K562 (cell line): ENCODE measurements around the gene CASKIN1. TPM values are rescaled to one million over a fixed set of nuclear protein-coding genes. Genes with fewer than 3 reads are reported as not detected.

Experiments used
- HNRNPUL1 ChIP-seq: fragments of 200-400 bp; formaldehyde crosslinking; IDR thresholded peaks from 2 replicates; pipeline ENCODE4 v1.6.1; 2017; ENCODE audit warnings: low read length
- PHB ChIP-seq: fragments of 250-450 bp; sonication (Bioruptor Pico); IDR thresholded peaks from 2 replicates; pipeline ENCODE4 v1.5.0; 2021
- POLR2B ChIP-seq: fragments of 450-650 bp; IDR thresholded peaks from 2 replicates; pipeline ENCODE4 v1.6.1; 2018; ENCODE audit warnings: low read depth; ENCODE audit not compliant: partially characterized antibody
- RERE ChIP-seq: sonication (generic); formaldehyde crosslinking; IDR thresholded peaks from 2 replicates; pipeline ENCODE4 v1.8.0; 2023; ENCODE audit warnings: missing genetic modification reagents, mild to moderate bottlenecking, borderline replicate concordance
- SRSF9 ChIP-seq: fragments of 200-400 bp; formaldehyde crosslinking; IDR thresholded peaks from 2 replicates; pipeline ENCODE4 v1.6.1; 2017; ENCODE audit warnings: low read depth, low read length, borderline replicate concordance
- TEAD4 ChIP-seq, 2 experiments: sonication (generic) in 1 of 2; formaldehyde crosslinking in 1 of 2; IDR thresholded peaks; 2 replicates each; pipeline versions ENCODE4 v1.6.1 to v1.8.0; 2012 to 2022; ENCODE audit warnings: borderline replicate concordance in 1 of 2, inconsistent platforms in 1 of 2, low read length in 1 of 2, mild to moderate bottlenecking in 1 of 2, missing genetic modification reagents in 1 of 2
- TFAP4 ChIP-seq: sonication (generic); formaldehyde crosslinking; IDR thresholded peaks from 2 replicates; pipeline ENCODE4 v1.8.0; 2022; ENCODE audit warnings: missing genetic modification reagents, mild to moderate bottlenecking, moderate library complexity, borderline replicate concordance
- ZNF253 ChIP-seq: fragments of 250-450 bp; sonication (Bioruptor Pico); conservative IDR thresholded peaks from 2 replicates; pipeline ENCODE4 v1.6.1; 2021; ENCODE audit warnings: mild to moderate bottlenecking
- ZNF3 ChIP-seq: fragments of 250-450 bp; sonication (Bioruptor Pico); IDR thresholded peaks from 2 replicates; pipeline ENCODE4 v1.5.0; 2021; ENCODE audit warnings: mild to moderate bottlenecking, moderate library complexity
- ZNF407 ChIP-seq: fragments of 450-650 bp; IDR thresholded peaks from 2 replicates; pipeline ENCODE4 v1.6.1; 2016; ENCODE audit warnings: low read depth
- ZNF766 ChIP-seq: fragments of 200-800 bp; sonication (Bioruptor generic); conservative IDR thresholded peaks from 2 replicates; pipeline ENCODE4 v1.6.1; 2016; ENCODE audit warnings: missing genetic modification characterization, missing compliant biosample characterization
- ZNF778 ChIP-seq: fragments of 450-650 bp; formaldehyde crosslinking; IDR thresholded peaks from 2 replicates; pipeline ENCODE4 v1.4.0; 2020; ENCODE audit warnings: mild to moderate bottlenecking, moderate library complexity
- polyA plus RNA-seq, 8 experiments: library from polyadenylated mRNA; depleted of rRNA in 4 of 8; stranded (reverse) in 5 of 8; unstranded in 3 of 8; fragments of >200 nt; fragmentation: Nextera tagmentation in 2 of 8; fragmentation: Illumina TruSeq in 1 of 8; extraction: Ambion mirVana in 2 of 8; extraction: Trizol in 1 of 8; gene quantifications; 2 replicates each; pipeline versions ENCODE4 v1.2.1 to v1.2.3, GENCODE V29; 2011 to 2014; ENCODE audit warnings: inconsistent platforms in 1 of 8, missing spikeins in 1 of 8
- total RNA-seq, 7 experiments: library from RNA; depleted of rRNA in 6 of 7; stranded (reverse); fragments of >200 nt in 6 of 7; fragmentation: Illumina TruSeq in 2 of 7; extraction: Trizol in 2 of 7; gene quantifications; 2 replicates each; pipeline versions ENCODE4 v1.2.1 to v1.2.3, GENCODE V29; 2011 to 2021; ENCODE audit warnings: low replicate concordance in 1 of 7

CASKIN1 gene
- total and polyA plus RNA-seq, 9 of the 15 experiments (the other 6 are each of a cell fraction or from before 2014, with no cell fraction given), result 0.15 to 4.5 (median 1.5) TPM; not detected in 2

DNA sequence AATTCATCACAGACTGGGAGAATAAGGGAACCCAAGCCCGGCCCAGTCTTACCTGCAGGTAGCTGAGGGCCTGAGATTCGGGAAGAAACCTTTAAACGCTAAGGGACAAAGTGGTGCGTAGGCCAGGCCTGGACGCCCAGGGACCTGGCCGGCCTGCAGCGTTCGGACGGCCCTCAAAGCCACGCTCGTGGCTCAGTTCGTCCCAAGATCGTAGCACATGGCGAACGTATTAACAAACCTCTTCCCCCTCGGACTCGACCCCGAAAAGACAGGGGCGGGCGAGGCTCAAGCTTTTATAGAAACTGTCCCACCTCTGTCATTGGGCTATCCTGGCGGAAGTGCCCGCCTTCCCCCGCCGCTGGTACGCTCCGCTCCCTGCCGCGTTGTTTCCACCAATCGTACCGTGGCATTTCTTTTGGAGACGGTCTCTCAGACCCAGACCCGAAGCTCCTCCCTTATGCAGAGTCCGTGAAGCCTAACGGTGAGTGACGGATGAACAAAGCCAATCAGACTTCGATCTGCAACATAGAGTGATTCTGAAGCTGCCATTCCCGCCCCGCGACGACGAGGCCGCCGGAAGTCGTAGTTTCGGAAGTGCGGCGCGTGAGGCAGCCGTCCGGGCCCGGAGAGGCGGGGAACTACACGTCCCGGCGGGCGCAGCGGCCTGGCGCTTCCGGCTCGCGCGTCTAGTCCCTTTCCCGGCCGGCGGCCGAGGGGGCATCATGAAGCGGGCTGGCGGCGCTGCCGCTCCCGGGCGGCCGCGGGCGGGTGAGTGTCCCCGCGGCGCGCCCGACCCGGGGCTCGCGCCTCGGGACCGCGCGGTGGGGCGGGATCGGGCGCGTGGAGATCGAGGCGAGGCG is 41.1 kb downstream of the CASKIN1 start, which contains the start of gene TRAF7 (continued):
- no peak for TF ChIP-seq RERE (CRISPR knock-in tag)
- TF ChIP-seq SRSF9, result no peak
- peak; percentile 49; the same call in 1 of the 2 replicates for TF ChIP-seq TEAD4 (IDR thresholded peaks at IDR 0.05; ENCODE audit: low read length)
- TF ChIP-seq TEAD4 (CRISPR knock-in tag; IDR thresholded peaks at IDR 0.05; ENCODE audit: borderline replicate concordance), result no peak
- TF ChIP-seq ZNF778 (CRISPR knock-in tag), result no peak
- TF ChIP-seq POLR2B, result peak; percentile 100
- TF ChIP-seq PHB (CRISPR knock-in tag), result peak; percentile 94
- TF ChIP-seq ZNF407, result no peak
- TF ChIP-seq ZNF3 (CRISPR knock-in tag), result no peak
- no peak for TF ChIP-seq ZNF253
- TF ChIP-seq TFAP4, result peak; percentile 72; the same call in 1 of the 2 replicates
- peak; percentile 85 for TF ChIP-seq ZNF766 (CRISPR knock-in tag)
- TF ChIP-seq HNRNPUL1, result no peak; the same call in 1 of the 2 replicates
